Prostate gland (tissue), 2 donors: ENCODE measurements around the gene REV3L. TPM values are rescaled to one million over a fixed set of nuclear protein-coding genes. Genes with fewer than 3 reads are reported as not detected.

Experiments used
- DNase-seq: peaks from one replicate; pipeline ENCODE4 v3.0.0-alpha.2; 2019; ENCODE audit warnings: low spot score
- H3K27ac ChIP-seq, 2 donors: fragments of 200-600 bp; sonication (generic); 2 replicates each; pipeline ENCODE4 v1.5.1; 2017 to 2019
- H3K27me3 ChIP-seq: fragments of 200-600 bp; sonication (generic); replicated peaks from 2 replicates; pipeline ENCODE4 v1.5.1; 2019; ENCODE audit not compliant: insufficient read depth
- H3K36me3 ChIP-seq, 2 donors: fragments of 200-600 bp; sonication (generic); 1 replicate in 1 of 2; 2 replicates in 1 of 2; pipeline versions ENCODE4 v1.5.1 to v1.8.1; 2017 to 2019
- H3K4me1 ChIP-seq: fragments of 200-600 bp; sonication (generic); replicated peaks from 2 replicates; pipeline ENCODE4 v1.5.1; 2019
- H3K4me3 ChIP-seq, 2 donors: fragments of 200-600 bp; sonication (generic); 2 replicates each; pipeline ENCODE4 v1.5.1; 2017 to 2019
- H3K9me3 ChIP-seq: fragments of 200-600 bp; sonication (generic); 2 replicates; pipeline ENCODE4 v1.5.1; 2017
- POLR2A ChIP-seq: fragments of 450-650 bp; IDR thresholded peaks from one replicate; pipeline ENCODE4 v1.6.1; 2016; ENCODE audit warnings: antibody characterized with exemption, mild to moderate bottlenecking
- POLR2AphosphoS5 ChIP-seq: sonication (generic); formaldehyde crosslinking; IDR thresholded peaks from one replicate; pipeline ENCODE4 v1.6.1; 2017; ENCODE audit warnings: antibody characterized with exemption
- WGBS: methylation state at CpG from one replicate; pipeline ENCODE4 v1.1.5; 2018; 5-methylcytosine and 5-hydroxymethylcytosine counted together
- intact Hi-C: fragments of 100-400 bp; cut with DNase I; formaldehyde crosslinking; loops from one replicate; pipeline ENCODE4 v1.14.2; 2022
- total RNA-seq, 2 donors: library from RNA; depleted of rRNA; stranded (reverse); fragments of >200 nt; gene quantifications; one replicate each; pipeline ENCODE4 v1.1.0, GENCODE V29; 2016
- TF ChIP-seq, protein P1 (sequence below), 4 experiments: fragments of 200-600 bp in 2 of 4; fragments of 450-650 bp in 2 of 4; sonication (generic) in 2 of 4; IDR thresholded peaks; 1 replicate in 3 of 4; 2 replicates in 1 of 4; pipeline ENCODE4 v1.5.1; 2016 to 2019; ENCODE audit warnings: antibody characterized with exemption in 4 of 4, mild to moderate bottlenecking in 2 of 4, moderate library complexity in 2 of 4

The REV3L gene
- total RNA-seq, 2 donors from 2014 or later: 20.0 to 44.2 TPM

DNA sequence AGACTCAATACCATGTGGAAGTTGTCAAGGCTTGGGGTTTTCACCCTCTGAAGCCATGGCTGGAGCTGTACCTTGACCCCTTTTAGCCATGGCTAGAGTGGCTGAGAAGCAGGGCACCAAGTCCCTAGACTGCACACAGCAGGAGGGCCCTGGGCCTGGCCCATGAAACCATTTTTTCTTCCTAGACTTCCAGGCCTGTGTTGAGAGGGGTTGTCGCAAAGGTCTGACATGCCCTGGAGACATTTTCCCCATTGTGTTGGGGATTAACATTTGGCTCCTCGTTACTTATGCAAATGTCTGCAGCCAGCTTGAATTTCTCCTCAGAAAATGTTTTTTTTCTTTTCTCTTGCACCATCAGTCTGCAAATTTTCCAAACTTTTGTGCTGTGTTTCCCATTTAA is 199.3 kb downstream of the REV3L start:
- no peaks in the 10 kb centered on the region for H3K27me3 ChIP-seq
- intact Hi-C loops: no loop called here
- TF ChIP-seq, protein P1, sequence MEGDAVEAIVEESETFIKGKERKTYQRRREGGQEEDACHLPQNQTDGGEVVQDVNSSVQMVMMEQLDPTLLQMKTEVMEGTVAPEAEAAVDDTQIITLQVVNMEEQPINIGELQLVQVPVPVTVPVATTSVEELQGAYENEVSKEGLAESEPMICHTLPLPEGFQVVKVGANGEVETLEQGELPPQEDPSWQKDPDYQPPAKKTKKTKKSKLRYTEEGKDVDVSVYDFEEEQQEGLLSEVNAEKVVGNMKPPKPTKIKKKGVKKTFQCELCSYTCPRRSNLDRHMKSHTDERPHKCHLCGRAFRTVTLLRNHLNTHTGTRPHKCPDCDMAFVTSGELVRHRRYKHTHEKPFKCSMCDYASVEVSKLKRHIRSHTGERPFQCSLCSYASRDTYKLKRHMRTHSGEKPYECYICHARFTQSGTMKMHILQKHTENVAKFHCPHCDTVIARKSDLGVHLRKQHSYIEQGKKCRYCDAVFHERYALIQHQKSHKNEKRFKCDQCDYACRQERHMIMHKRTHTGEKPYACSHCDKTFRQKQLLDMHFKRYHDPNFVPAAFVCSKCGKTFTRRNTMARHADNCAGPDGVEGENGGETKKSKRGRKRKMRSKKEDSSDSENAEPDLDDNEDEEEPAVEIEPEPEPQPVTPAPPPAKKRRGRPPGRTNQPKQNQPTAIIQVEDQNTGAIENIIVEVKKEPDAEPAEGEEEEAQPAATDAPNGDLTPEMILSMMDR (IDR thresholded peaks at IDR 0.05): no peak
- TF ChIP-seq POLR2A (no peak), POLR2AphosphoS5 (no peak)
- no peak overlapping the region for H3K27ac ChIP-seq
- no peaks in the 10 kb centered on the region for H3K9me3 ChIP-seq
- no peak overlapping the region for H3K4me3 ChIP-seq
- no peak for DNase-seq
- 91% methylated on average over 2 of the region's 2 CpGs for WGBS
- no peaks in the 10 kb centered on the region for H3K36me3 ChIP-seq
- H3K4me1 ChIP-seq: no peaks in the 10 kb centered on the region

DNA sequence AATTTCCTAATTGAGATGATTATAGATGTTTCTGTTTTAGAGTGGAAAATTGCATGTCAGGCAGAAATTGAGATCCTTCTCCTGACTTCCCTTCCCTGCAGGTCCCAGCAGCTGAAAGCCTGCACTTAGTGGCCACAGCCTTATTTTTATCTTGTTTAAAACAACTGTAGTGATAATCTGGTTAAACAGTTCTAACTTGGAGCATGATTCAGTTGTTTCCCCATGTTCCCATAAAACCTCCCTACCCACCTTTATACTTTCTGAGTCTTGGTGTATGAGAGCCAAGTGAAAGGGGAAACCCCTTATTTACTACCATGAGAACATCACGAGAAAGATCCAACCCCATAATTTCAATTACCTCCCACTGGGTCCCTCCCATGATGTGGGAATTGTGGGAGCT is 200.5 kb downstream of the REV3L start:
- H3K36me3 ChIP-seq: no peaks in the 10 kb centered on the region
- no peaks in the 10 kb centered on the region for H3K4me1 ChIP-seq
- H3K4me3 ChIP-seq: no peak overlapping the region
- WGBS: 47% methylated on average over 1 of the region's 1 CpG
- DNase-seq: no peak
- H3K9me3 ChIP-seq: no peaks in the 10 kb centered on the region
- no peak overlapping the region for H3K27ac ChIP-seq
- TF ChIP-seq POLR2A (no peak), POLR2AphosphoS5 (no peak)
- TF ChIP-seq, protein P1 (IDR thresholded peaks at IDR 0.05): no peak
- H3K27me3 ChIP-seq: no peaks in the 10 kb centered on the region
- intact Hi-C loops: no loop called here

DNA sequence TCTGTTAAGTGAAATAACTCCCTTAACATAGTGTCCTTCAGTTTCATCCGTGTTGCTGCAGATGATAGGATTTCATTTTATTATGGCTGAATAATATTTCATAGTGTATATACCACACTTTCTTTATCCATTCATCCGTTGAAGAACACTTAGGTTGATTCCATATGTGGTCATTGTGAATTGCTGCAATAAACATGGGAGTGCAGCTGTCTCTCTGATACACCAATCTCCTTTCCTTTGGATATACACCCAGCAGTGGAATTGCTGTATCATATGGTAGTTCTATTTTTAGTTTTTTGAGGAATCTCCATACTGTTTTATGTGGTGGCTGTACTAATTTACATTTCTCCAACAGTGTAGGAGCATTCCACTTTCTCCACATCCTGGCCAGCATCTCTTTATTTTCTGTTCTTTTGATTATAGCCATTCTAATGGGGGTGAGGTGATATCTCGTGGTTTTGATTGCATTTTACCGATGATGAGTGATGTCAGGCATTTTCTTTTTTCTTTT is 202.5 kb downstream of the REV3L start:
- no peaks in the 10 kb centered on the region for H3K36me3 ChIP-seq
- TF ChIP-seq, protein P1 (IDR thresholded peaks at IDR 0.05): no peak
- no peak for TF ChIP-seq POLR2AphosphoS5
- 96% methylated on average over 4 of the region's 4 CpGs for WGBS
- intact Hi-C loops: no loop called here
- no peak for DNase-seq
- no peak overlapping the region for H3K27ac ChIP-seq
- no peaks in the 10 kb centered on the region for H3K9me3 ChIP-seq
- H3K27me3 ChIP-seq: no peaks in the 10 kb centered on the region
- no peaks in the 10 kb centered on the region for H3K4me1 ChIP-seq
- H3K4me3 ChIP-seq: no peak overlapping the region

DNA sequence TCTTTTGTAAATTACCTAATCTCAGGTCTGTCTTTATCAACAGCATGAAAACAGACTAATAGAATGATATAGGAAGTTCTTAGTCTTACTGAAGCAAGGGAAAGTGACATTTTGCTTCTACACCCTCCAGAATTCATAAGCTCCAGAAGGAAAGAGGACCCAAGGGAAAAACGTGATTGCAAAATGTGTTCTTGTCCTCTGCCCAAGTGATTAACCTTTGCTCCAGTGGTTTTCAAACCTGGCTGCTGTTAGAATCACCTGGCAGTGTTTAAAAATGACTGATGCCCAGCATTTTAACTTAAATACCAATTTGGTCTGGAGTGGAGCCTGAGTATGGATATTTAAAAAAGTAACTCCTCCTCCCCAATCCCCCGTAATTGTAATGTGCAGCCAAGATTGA is 204.3 kb downstream of the REV3L start:
- no peaks in the 10 kb centered on the region for H3K36me3 ChIP-seq
- H3K27me3 ChIP-seq: no peaks in the 10 kb centered on the region
- no peak overlapping the region for H3K27ac ChIP-seq
- H3K4me3 ChIP-seq: no peak overlapping the region
- H3K4me1 ChIP-seq: no peaks in the 10 kb centered on the region
- H3K9me3 ChIP-seq: no peaks in the 10 kb centered on the region
- no peak for TF ChIP-seq POLR2A
- no peak for TF ChIP-seq POLR2AphosphoS5
- TF ChIP-seq, protein P1 (IDR thresholded peaks at IDR 0.05): no peak
- no peak for DNase-seq
- WGBS: 98% methylated on average over 2 of the region's 2 CpGs
- intact Hi-C loops: no loop called here

DNA sequence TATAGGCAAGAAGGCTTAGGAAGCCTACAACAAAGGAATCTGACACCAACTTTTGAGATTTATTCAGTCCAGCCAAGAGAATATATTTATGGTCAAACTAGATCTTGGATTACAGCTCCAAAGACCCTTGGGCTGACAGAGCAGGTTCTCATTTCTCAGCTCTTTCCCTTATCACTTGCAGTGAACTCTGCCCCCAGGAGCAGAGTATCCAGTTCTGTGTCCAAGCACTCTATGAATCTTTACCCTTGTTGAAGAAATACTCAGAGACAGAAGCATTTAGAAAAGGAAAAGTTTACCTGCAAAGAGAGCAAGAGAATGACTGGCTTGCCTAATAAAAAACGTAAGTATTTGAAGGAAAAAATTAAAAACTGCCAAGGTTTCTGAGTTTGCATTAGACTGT is 205.2 kb downstream of the REV3L start:
- intact Hi-C loops: no loop called here
- H3K36me3 ChIP-seq: no peaks in the 10 kb centered on the region
- H3K4me3 ChIP-seq: no peak overlapping the region
- H3K27ac ChIP-seq: no peak overlapping the region
- no peak for DNase-seq
- TF ChIP-seq POLR2A (no peak), POLR2AphosphoS5 (no peak)
- TF ChIP-seq, protein P1 (IDR thresholded peaks at IDR 0.05): no peak
- WGBS: 92% methylated on average over 1 of the region's 1 CpG
- no peaks in the 10 kb centered on the region for H3K27me3 ChIP-seq
- no peaks in the 10 kb centered on the region for H3K9me3 ChIP-seq
- no peaks in the 10 kb centered on the region for H3K4me1 ChIP-seq
